ENCODE results near the gene ZNF275. TPM values are rescaled to one million over a fixed set of nuclear protein-coding genes. Genes with fewer than 3 reads are reported as not detected.

ZNF275 gene
- total and polyA plus RNA-seq, 2 donors (not counting 3 experiments of a cell fraction or from before 2014, with no cell fraction given): 10.3 to 11.0 TPM

- H3K9me1 ChIP-seq (replicated peaks; ENCODE audit: control insufficient read depth, extremely low read depth, insufficient read depth, low read length): no peaks in the 10 kb centered on the region
- no peak overlapping the region for H3K4me3 ChIP-seq (replicated peaks in 1 of 3; ENCODE audit: insufficient read depth in 1 of 3, low read depth in 1 of 3, low read length in 3 of 3)
- DNase-seq (ENCODE audit: low read depth, low spot score): no peak
- CTCF ChIA-PET: interaction anchor here (0.8 kb wide), 1 partner anchor 108 kb away, joined by 3 read pairs; no protein-coding TSS in a partner anchor
- intact Hi-C loops (cut with micrococcal nuclease): no loop called here
- no peak overlapping the region for H3K4me2 ChIP-seq (ENCODE audit: insufficient read depth, low read length)
- no peaks in the 10 kb centered on the region for H3K79me2 ChIP-seq (ENCODE audit: control insufficient read depth, insufficient read depth, low read length)
- H3K27me3 ChIP-seq (ENCODE audit: control insufficient read depth in 2 of 2, insufficient read depth in 2 of 2, low read length in 2 of 2): no peaks in the 10 kb centered on the region
- peaks cover 0 to 5% of the 10 kb centered on the region in 2 experiments for H3K36me3 ChIP-seq (ENCODE audit: control insufficient read depth in 2 of 2, extremely low read depth in 1 of 2, insufficient read depth in 2 of 2, low read length in 2 of 2)
- no peaks in the 10 kb centered on the region for H3K4me1 ChIP-seq (ENCODE audit: control insufficient read depth, extremely low read depth, insufficient read depth, low read length)
- no peak overlapping the region for H3K27ac ChIP-seq (ENCODE audit: insufficient read depth, low read depth, low read length)
- H3K9me3 ChIP-seq (replicated peaks; ENCODE audit: control insufficient read depth, insufficient read depth, low read length): no peaks in the 10 kb centered on the region
- POLR2A ChIA-PET: no interaction called here
- FAIRE-seq: no peak
- TF ChIP-seq JUN (IDR thresholded peaks at IDR 0.05; ENCODE audit: borderline replicate concordance, insufficient read depth, insufficient read length, low read depth): no peak
- no peak for TF ChIP-seq EZH2 (IDR thresholded peaks at IDR 0.05; ENCODE audit: borderline replicate concordance, low read depth, low read length, severe bottlenecking)
- TF ChIP-seq FOS (IDR thresholded peaks at IDR 0.05; ENCODE audit: borderline replicate concordance, insufficient read depth, low read length): no peak
- no peak overlapping the region for H3K9ac ChIP-seq (replicated peaks; ENCODE audit: extremely low read depth, insufficient read depth, low read length)
- H2AFZ ChIP-seq (ENCODE audit: low read depth, low read length): no peak overlapping the region
- BruUV-seq (replicated peaks): no TSS peak
- dilution Hi-C loops (cut with MboI; ENCODE audit: extremely low pct_ligation_motif_present, low sequenced_read_pairs): no loop called here
- H4K20me1 ChIP-seq (replicated peaks; ENCODE audit: control insufficient read depth, extremely low read depth, insufficient read depth, low read length): no peaks in the 10 kb centered on the region
These were observed 18.9 kb downstream of the ZNF275 start for GRCh38 chrX:153352858-153353257.

- Histone ChIP-seq H3K79me2 (ENCODE audit: control insufficient read depth, insufficient read depth, low read length) (no peaks in the 10 kb centered on the region), H3K4me3 (replicated peaks in 1 of 3; ENCODE audit: insufficient read depth in 1 of 3, low read depth in 1 of 3, low read length in 3 of 3) (no peak overlapping the region), H3K9ac (replicated peaks; ENCODE audit: extremely low read depth, insufficient read depth, low read length) (no peak overlapping the region), H3K27me3 (ENCODE audit: control insufficient read depth in 2 of 2, insufficient read depth in 2 of 2, low read length in 2 of 2) (no peaks in the 10 kb centered on the region), H2AFZ (ENCODE audit: low read depth, low read length) (no peak overlapping the region), H3K9me1 (replicated peaks; ENCODE audit: control insufficient read depth, extremely low read depth, insufficient read depth, low read length) (no peaks in the 10 kb centered on the region), H3K27ac (ENCODE audit: insufficient read depth, low read depth, low read length) (no peak overlapping the region), H4K20me1 (replicated peaks; ENCODE audit: control insufficient read depth, extremely low read depth, insufficient read depth, low read length) (no peaks in the 10 kb centered on the region), H3K4me2 (ENCODE audit: insufficient read depth, low read length) (no peak overlapping the region), H3K36me3 (ENCODE audit: control insufficient read depth in 2 of 2, extremely low read depth in 1 of 2, insufficient read depth in 2 of 2, low read length in 2 of 2) (peaks cover 0 to 5% of the 10 kb centered on the region in 2 experiments), H3K4me1 (ENCODE audit: control insufficient read depth, extremely low read depth, insufficient read depth, low read length) (no peaks in the 10 kb centered on the region), H3K9me3 (replicated peaks; ENCODE audit: control insufficient read depth, insufficient read depth, low read length) (no peaks in the 10 kb centered on the region)
- FAIRE-seq (no peak), DNase-seq (ENCODE audit: low read depth, low spot score) (no peak)
- ChIA-PET POLR2A (no interaction called here), CTCF (interaction anchor here (0.8 kb wide), 1 partner anchor 107 kb away, joined by 3 read pairs; no protein-coding TSS in a partner anchor)
- dilution Hi-C loops (cut with MboI; ENCODE audit: extremely low pct_ligation_motif_present, low sequenced_read_pairs) (no loop called here), intact Hi-C loops (cut with micrococcal nuclease) (no loop called here)
- TF ChIP-seq JUN (IDR thresholded peaks at IDR 0.05; ENCODE audit: borderline replicate concordance, insufficient read depth, insufficient read length, low read depth) (no peak), POLR2A (IDR thresholded peaks at IDR 0.05; ENCODE audit: low read depth, low read length) (no peak), MYC (IDR thresholded peaks at IDR 0.05; ENCODE audit: low read depth, low read length) (no peak), GATA2 (IDR thresholded peaks at IDR 0.05; ENCODE audit: insufficient read depth, insufficient read length, low read depth, low read length) (no peak), POLR2AphosphoS5 (IDR thresholded peaks at IDR 0.05; ENCODE audit: insufficient read depth, low read depth, low read length) (no peak), FOS (IDR thresholded peaks at IDR 0.05; ENCODE audit: borderline replicate concordance, insufficient read depth, low read length) (no peak), CTCF (IDR thresholded peaks at IDR 0.05; ENCODE audit: extremely low read depth in 1 of 2, insufficient read depth in 1 of 2, low read depth in 1 of 2, low read length in 2 of 2) (no peak), MAX (IDR thresholded peaks at IDR 0.05; ENCODE audit: insufficient read depth, insufficient read length) (no peak), EZH2 (IDR thresholded peaks at IDR 0.05; ENCODE audit: borderline replicate concordance, low read depth, low read length, severe bottlenecking) (no peak)
- BruUV-seq (replicated peaks): no TSS peak
These were observed 19.5 kb downstream of the ZNF275 start for GRCh38 chrX:153353416-153353815.
